Neuronal stem cell (in vitro differentiated cells): ENCODE data around the gene ODC1.

Experiments used
- DNase-seq: peaks from one replicate; pipeline ENCODE4 v3.0.0-alpha.2; 2013; ENCODE audit warnings: low spot score
- H2AFZ ChIP-seq: one replicate; pipeline ENCODE4 v1.6.1; 2013; ENCODE audit warnings: mild to moderate bottlenecking, low read length, inconsistent platforms
- H2AK5ac ChIP-seq: 2 replicates; pipeline ENCODE4 v1.6.1; 2013; ENCODE audit warnings: low read depth, mild to moderate bottlenecking, inconsistent platforms, low read length, moderate library complexity, mixed read lengths
- H2BK120ac ChIP-seq: 2 replicates; pipeline ENCODE4 v1.6.1; 2013; ENCODE audit warnings: low read depth, mild to moderate bottlenecking, inconsistent platforms, low read length, moderate library complexity, mixed read lengths
- H2BK12ac ChIP-seq: one replicate; pipeline ENCODE4 v1.6.1; 2013; ENCODE audit warnings: low read length, inconsistent platforms
- H2BK15ac ChIP-seq: 2 replicates; pipeline ENCODE4 v1.6.1; 2013; ENCODE audit warnings: mild to moderate bottlenecking, low read length, inconsistent platforms, mixed read lengths
- H2BK5ac ChIP-seq: one replicate; pipeline ENCODE4 v1.6.1; 2013; ENCODE audit warnings: inconsistent platforms, mild to moderate bottlenecking, low read length, moderate library complexity
- H3K14ac ChIP-seq: one replicate; pipeline ENCODE4 v1.6.1; 2013; ENCODE audit warnings: low read length, inconsistent platforms
- H3K18ac ChIP-seq: 2 replicates; pipeline ENCODE4 v1.6.1; 2013; ENCODE audit warnings: low read length, inconsistent platforms
- H3K23ac ChIP-seq: 2 replicates; pipeline ENCODE4 v1.6.1; 2013; ENCODE audit warnings: low read depth, mild to moderate bottlenecking, mixed read lengths, low read length, inconsistent platforms; ENCODE audit not compliant: poor library complexity
- H3K27ac ChIP-seq: replicated peaks from 3 replicates; pipeline ENCODE4 v1.5.1; 2013; ENCODE audit warnings: low read length, inconsistent platforms
- H3K27me3 ChIP-seq, 3 experiments: 2 replicates each; pipeline ENCODE4 v1.6.1; 2013; ENCODE audit warnings: low read length in 3 of 3, mild to moderate bottlenecking in 2 of 3, inconsistent platforms in 1 of 3, low read depth in 1 of 3, mixed read lengths in 1 of 3, moderate library complexity in 1 of 3; ENCODE audit not compliant: control insufficient read depth in 3 of 3, insufficient read depth in 3 of 3
- H3K36me3 ChIP-seq, 2 donors: replicated peaks in 1 of 2; 2 replicates each; pipeline ENCODE4 v1.6.1; 2013; ENCODE audit warnings: low read length in 2 of 2; ENCODE audit not compliant: control insufficient read depth in 2 of 2, insufficient read depth in 2 of 2
- H3K4ac ChIP-seq: 2 replicates; pipeline ENCODE4 v1.6.1; 2013; ENCODE audit warnings: inconsistent platforms, mild to moderate bottlenecking, low read length, moderate library complexity
- H3K4me1 ChIP-seq, 2 donors: 1 replicate in 1 of 2; 2 replicates in 1 of 2; pipeline ENCODE4 v1.6.1; 2013; ENCODE audit warnings: low read length in 2 of 2, low read depth in 1 of 2; ENCODE audit not compliant: control insufficient read depth in 2 of 2, insufficient read depth in 1 of 2
- H3K4me2 ChIP-seq: one replicate; pipeline ENCODE4 v1.6.1; 2013; ENCODE audit warnings: mild to moderate bottlenecking, low read length, inconsistent platforms; ENCODE audit not compliant: insufficient read depth, poor library complexity, severe bottlenecking
- H3K4me3 ChIP-seq, 2 donors: 2 replicates each; pipeline ENCODE4 v1.5.1; 2013; ENCODE audit warnings: low read length in 2 of 2, mild to moderate bottlenecking in 2 of 2, inconsistent platforms in 1 of 2, moderate library complexity in 1 of 2
- H3K79me1 ChIP-seq: one replicate; pipeline ENCODE4 v1.6.1; 2013; ENCODE audit warnings: low read depth, mild to moderate bottlenecking, inconsistent platforms, low read length, moderate library complexity
- H3K9ac ChIP-seq: one replicate; pipeline ENCODE4 v1.6.1; 2013; ENCODE audit warnings: mild to moderate bottlenecking, low read depth, low read length, inconsistent platforms; ENCODE audit not compliant: poor library complexity
- H3K9me3 ChIP-seq, 2 donors: replicated peaks in 1 of 2; 2 replicates each; pipeline versions ENCODE3 to v1.6.1; 2013; ENCODE audit warnings: low read length in 2 of 2, mild to moderate bottlenecking in 2 of 2, inconsistent platforms in 1 of 2, low read depth in 1 of 2, mixed read lengths in 1 of 2, moderate library complexity in 1 of 2; ENCODE audit not compliant: control insufficient read depth in 2 of 2, insufficient read depth in 1 of 2
- H4K8ac ChIP-seq: one replicate; pipeline ENCODE4 v1.6.1; 2013; ENCODE audit warnings: low read depth, mild to moderate bottlenecking, inconsistent platforms, low read length, moderate library complexity
- H4K91ac ChIP-seq: one replicate; pipeline ENCODE4 v1.6.1; 2013; ENCODE audit warnings: low read length, low read depth, mild to moderate bottlenecking, inconsistent platforms; ENCODE audit not compliant: poor library complexity
- WGBS, 2 donors: extraction: QIAGEN DNeasy Blood & Tissue Kit; methylation state at CpG; one replicate each; pipeline ENCODE4 v1.1.7; 2013; ENCODE audit warnings: missing lambda C conversion rate in 2 of 2, mixed read lengths in 1 of 2; ENCODE audit not compliant: insufficient read length in 2 of 2, insufficient replicate concordance in 1 of 2; ENCODE audit errors: extremely low coverage in 2 of 2; 5-methylcytosine and 5-hydroxymethylcytosine counted together

ODC1 gene

DNA sequence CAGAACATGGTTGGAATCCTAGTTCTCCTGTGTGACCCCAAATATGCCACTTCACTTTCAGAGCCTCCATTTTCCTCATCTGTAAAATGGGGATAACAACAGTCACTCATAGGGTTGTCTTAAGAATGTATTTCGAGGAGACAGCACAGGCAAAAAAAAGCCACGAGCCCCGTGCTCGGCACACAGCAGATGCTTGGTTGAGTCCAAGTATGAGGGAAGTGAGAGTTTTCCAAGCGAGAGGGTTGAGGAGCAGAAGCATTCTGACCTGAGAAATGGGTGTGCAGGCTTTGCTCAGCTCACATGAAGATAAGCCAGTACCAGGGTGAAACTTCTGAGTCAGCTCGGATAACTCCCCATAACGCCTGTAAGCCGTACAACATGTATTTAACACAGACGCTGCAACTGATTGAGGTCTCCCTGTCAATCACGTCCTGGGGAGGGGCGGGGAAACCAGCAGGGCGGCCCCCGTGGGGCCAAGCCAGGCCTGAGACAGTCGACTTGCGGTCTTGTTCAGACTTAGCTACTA, 23.0 kb upstream of the ODC1 start:
- no CpG with 5 or more reads among the region's 15 CpGs for WGBS, 2 donors
- H2AFZ ChIP-seq: no peak overlapping the region

DNA sequence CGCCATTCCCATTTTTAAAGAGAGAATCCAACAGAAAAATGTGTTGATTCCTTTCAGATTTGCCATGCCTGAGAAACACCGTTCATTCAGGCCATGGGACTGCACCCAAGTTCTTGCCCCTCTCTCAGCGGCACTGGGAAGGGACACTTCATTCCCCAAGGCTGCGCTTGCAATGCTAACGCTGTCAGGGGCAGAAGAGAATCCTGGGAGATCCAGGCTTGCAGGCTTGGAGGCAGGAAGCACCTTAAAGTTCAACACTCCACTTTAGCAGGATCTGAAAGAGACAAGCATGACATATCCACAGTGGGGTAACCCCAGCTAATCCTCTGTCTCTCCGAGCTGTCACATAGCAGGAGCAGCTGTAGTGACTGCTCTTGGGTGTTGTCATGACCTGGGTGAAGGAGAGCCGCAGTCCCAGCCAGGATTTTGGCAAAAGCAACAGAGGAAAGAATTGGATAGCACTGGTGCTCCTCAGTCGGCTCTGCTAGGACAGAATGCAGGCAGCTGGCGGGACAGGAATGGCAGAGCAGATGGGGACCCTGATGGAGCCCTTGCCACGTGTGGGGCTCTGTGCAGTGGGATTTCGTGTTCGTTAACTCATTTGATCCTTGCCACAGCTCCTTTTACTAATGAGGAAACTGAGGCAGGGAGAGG, 22.0 kb upstream of the ODC1 start:
- Histone ChIP-seq H3K4ac (no peak overlapping the region), H3K23ac (no peak overlapping the region), H3K27me3 (peaks cover 0 to 14% (median 0%) of the 10 kb centered on the region in 3 experiments), H2AFZ (no peak overlapping the region), H4K91ac (no peak overlapping the region), H3K79me1 (no peaks in the 10 kb centered on the region), H4K8ac (no peak overlapping the region), H3K14ac (no peak overlapping the region), H3K4me3 (no peak overlapping the region), H3K4me1 (no peaks in the 10 kb centered on the region), H3K9me3 (no peaks in the 10 kb centered on the region), H2BK15ac (no peak overlapping the region), H3K18ac (no peak overlapping the region), H3K9ac (no peak overlapping the region), H2AK5ac (no peak overlapping the region), H2BK5ac (no peak overlapping the region), H3K27ac (no peak overlapping the region), H2BK12ac (no peak overlapping the region), H3K36me3 (no peaks in the 10 kb centered on the region), H2BK120ac (no peak overlapping the region), H3K4me2 (no peak overlapping the region)
- WGBS, 2 donors: no CpG with 5 or more reads among the region's 12 CpGs
- DNase-seq: no peak

More for the DNA sequence above, 23.0 kb upstream of the ODC1 start:
- Histone ChIP-seq H3K23ac (no peak overlapping the region), H3K9me3 (no peaks in the 10 kb centered on the region), H3K27me3 (peaks cover 0 to 14% (median 0%) of the 10 kb centered on the region in 3 experiments), H2BK5ac (no peak overlapping the region), H3K27ac (no peak overlapping the region), H3K4me1 (peaks cover 0 to under 1% of the 10 kb centered on the region in 2 donors), H2BK120ac (no peak overlapping the region), H3K18ac (no peak overlapping the region), H4K8ac (no peak overlapping the region), H2BK12ac (no peak overlapping the region), H3K9ac (no peak overlapping the region), H3K14ac (no peak overlapping the region), H2AK5ac (no peak overlapping the region), H3K4me2 (no peak overlapping the region), H3K79me1 (no peaks in the 10 kb centered on the region), H4K91ac (no peak overlapping the region), H3K36me3 (no peaks in the 10 kb centered on the region), H3K4ac (no peak overlapping the region), H3K4me3 (no peak overlapping the region), H2BK15ac (no peak overlapping the region)
- no peak for DNase-seq

DNA sequence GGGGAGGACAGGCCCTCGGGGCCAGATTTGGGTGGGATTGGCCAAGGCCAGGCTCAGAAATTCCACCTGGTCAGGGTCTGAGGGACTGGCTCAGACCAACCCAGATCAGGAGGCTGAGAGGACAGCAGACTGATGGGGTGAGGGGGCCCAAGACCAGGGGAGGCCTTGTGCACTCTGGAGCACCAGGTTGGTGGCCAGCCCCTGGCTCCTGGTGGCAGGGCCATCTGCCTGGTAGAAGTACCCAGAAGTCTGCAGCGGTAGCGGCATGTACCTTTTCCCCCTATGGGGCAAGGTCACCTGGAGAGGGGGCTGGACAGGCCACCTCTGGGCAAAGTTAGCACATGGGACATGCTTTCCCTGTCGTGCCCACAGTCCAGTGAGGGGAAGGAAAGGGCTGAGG, 21.2 kb upstream of the ODC1 start:
- Histone ChIP-seq H4K91ac (no peak overlapping the region), H2AFZ (no peak overlapping the region), H3K4me3 (no peak overlapping the region), H3K79me1 (no peaks in the 10 kb centered on the region), H3K9ac (no peak overlapping the region), H3K14ac (no peak overlapping the region), H3K23ac (no peak overlapping the region), H3K4me1 (no peaks in the 10 kb centered on the region), H2AK5ac (no peak overlapping the region), H4K8ac (no peak overlapping the region), H2BK15ac (no peak overlapping the region), H3K27me3 (peaks cover 0 to 12% (median 0%) of the 10 kb centered on the region in 3 experiments), H2BK5ac (no peak overlapping the region), H2BK12ac (no peak overlapping the region), H3K18ac (peak overlapping the region; percentile 33), H3K36me3 (no peaks in the 10 kb centered on the region), H3K4ac (no peak overlapping the region), H3K4me2 (no peak overlapping the region), H3K27ac (no peak overlapping the region), H2BK120ac (no peak overlapping the region), H3K9me3 (no peaks in the 10 kb centered on the region)
- WGBS, 2 donors: no CpG with 5 or more reads among the region's 4 CpGs
- DNase-seq: no peak

DNA sequence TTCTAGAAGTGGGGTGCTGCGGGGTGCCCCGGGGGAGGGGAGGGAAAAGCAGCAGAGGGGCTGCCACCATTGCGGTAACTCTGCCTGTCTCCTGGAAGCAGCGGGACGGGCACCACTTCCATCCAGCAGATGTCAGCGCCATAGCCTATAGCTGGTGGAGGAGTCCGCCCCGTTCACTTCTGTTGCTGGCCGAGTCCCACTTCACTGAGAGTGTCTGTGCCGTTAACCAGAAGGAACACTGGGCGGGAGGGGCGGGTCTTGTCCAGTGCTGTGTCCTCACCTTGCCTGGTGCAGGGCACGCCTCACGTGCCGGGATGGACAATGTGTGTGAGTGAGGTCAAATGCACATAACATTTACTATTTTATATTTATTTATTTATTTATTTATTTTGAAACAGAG, 19.3 kb upstream of the ODC1 start:
- H3K4ac ChIP-seq: no peak overlapping the region

More for the DNA sequence above, 19.3 kb upstream of the ODC1 start:
- WGBS, 2 donors: no CpG with 5 or more reads among the region's 15 CpGs
- Histone ChIP-seq H3K18ac (no peak overlapping the region), H3K79me1 (no peaks in the 10 kb centered on the region), H3K9ac (no peak overlapping the region), H2AK5ac (no peak overlapping the region), H3K27ac (no peak overlapping the region), H3K4me2 (no peak overlapping the region), H4K91ac (no peak overlapping the region), H2BK5ac (no peak overlapping the region), H2BK15ac (no peak overlapping the region), H2BK12ac (no peak overlapping the region), H2AFZ (no peak overlapping the region), H3K14ac (no peak overlapping the region), H4K8ac (no peak overlapping the region), H2BK120ac (no peak overlapping the region), H3K23ac (no peak overlapping the region), H3K36me3 (no peaks in the 10 kb centered on the region), H3K9me3 (no peaks in the 10 kb centered on the region), H3K27me3 (peaks cover 0 to 9% (median 0%) of the 10 kb centered on the region in 3 experiments), H3K4me1 (no peaks in the 10 kb centered on the region), H3K4me3 (no peak overlapping the region)
- no peak for DNase-seq
